Upper lobe of left lung (tissue), 4 donors: ENCODE results near the gene FBXW8.

ENCODE experiments used
- POLR2A ChIP-seq, 4 donors: fragments of 450-650 bp; IDR thresholded peaks; one replicate each; pipeline ENCODE4 v1.5.1; 2016 to 2017; ENCODE audit warnings: antibody characterized with exemption in 4 of 4, mild to moderate bottlenecking in 2 of 4
- TF ChIP-seq, protein P1 (sequence below), 6 experiments: fragments of 450-650 bp in 4 of 6; fragments of 200-600 bp in 2 of 6; sonication (generic) in 2 of 6; IDR thresholded peaks; one replicate each; pipeline ENCODE4 v1.5.1; 2016 to 2019; ENCODE audit warnings: antibody characterized with exemption in 6 of 6

DNA sequence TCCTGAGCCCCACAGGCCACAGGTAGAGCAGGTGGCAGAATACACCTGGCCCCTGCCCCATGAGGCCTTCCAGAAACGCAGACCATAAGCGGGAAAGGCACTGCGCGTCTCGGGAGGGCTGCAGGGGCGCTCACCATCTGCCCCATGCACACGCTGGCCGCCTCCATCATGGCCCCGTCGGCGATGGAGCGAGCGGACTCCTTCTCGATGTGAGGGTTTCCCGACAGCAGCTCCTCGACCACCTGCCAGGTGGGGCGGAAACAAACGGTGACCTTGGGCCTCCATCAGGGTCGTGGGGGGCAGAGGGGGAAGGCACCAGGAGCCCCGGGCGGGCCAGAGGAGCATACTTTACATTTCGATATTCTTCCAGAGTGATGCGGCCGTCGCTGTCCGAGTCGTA is 135.7 kb downstream of the FBXW8 start:
- no peak for TF ChIP-seq POLR2A (IDR thresholded peaks at IDR 0.05)
- TF ChIP-seq, protein P1, sequence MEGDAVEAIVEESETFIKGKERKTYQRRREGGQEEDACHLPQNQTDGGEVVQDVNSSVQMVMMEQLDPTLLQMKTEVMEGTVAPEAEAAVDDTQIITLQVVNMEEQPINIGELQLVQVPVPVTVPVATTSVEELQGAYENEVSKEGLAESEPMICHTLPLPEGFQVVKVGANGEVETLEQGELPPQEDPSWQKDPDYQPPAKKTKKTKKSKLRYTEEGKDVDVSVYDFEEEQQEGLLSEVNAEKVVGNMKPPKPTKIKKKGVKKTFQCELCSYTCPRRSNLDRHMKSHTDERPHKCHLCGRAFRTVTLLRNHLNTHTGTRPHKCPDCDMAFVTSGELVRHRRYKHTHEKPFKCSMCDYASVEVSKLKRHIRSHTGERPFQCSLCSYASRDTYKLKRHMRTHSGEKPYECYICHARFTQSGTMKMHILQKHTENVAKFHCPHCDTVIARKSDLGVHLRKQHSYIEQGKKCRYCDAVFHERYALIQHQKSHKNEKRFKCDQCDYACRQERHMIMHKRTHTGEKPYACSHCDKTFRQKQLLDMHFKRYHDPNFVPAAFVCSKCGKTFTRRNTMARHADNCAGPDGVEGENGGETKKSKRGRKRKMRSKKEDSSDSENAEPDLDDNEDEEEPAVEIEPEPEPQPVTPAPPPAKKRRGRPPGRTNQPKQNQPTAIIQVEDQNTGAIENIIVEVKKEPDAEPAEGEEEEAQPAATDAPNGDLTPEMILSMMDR (IDR thresholded peaks at IDR 0.05), result no peak
